ENCODE results near the gene HIP1R. TPM values are rescaled to one million over a fixed set of nuclear protein-coding genes. Genes with fewer than 3 reads are reported as not detected.
A peak's percentile ranks its signal among the peaks of the same experiment; 100 is the strongest.
"Not testable (repeated sequence)": the region's sequence is repeated elsewhere in the genome, so short reads cannot be mapped to it uniquely, and the experiment has no call there.

The HIP1R gene
- total and polyA plus RNA-seq, 8 donors: 52.1 to 395 (median 89.8) TPM

DNA sequence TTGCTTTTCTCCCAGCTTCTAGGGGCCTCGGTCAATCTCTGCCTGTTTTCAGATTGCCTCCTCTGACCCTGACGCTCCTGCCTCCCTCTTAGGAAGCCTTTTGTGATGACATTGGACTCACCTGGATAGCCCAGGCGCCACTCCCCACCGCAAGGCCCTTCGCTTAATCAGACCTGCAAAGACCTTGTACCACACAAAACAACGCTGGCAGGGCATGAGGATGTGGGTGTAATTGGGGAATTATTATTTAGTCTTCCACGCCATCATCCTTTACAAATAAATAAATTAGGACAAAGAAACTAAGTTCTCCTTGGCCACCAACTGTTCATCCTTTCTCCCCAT is 68.4 kb downstream of the HIP1R start:
- peaks cover 9 to 18% (median 14%) of the 10 kb centered on the region in 4 donors for H3K4me1 ChIP-seq
- TF ChIP-seq, protein P1, sequence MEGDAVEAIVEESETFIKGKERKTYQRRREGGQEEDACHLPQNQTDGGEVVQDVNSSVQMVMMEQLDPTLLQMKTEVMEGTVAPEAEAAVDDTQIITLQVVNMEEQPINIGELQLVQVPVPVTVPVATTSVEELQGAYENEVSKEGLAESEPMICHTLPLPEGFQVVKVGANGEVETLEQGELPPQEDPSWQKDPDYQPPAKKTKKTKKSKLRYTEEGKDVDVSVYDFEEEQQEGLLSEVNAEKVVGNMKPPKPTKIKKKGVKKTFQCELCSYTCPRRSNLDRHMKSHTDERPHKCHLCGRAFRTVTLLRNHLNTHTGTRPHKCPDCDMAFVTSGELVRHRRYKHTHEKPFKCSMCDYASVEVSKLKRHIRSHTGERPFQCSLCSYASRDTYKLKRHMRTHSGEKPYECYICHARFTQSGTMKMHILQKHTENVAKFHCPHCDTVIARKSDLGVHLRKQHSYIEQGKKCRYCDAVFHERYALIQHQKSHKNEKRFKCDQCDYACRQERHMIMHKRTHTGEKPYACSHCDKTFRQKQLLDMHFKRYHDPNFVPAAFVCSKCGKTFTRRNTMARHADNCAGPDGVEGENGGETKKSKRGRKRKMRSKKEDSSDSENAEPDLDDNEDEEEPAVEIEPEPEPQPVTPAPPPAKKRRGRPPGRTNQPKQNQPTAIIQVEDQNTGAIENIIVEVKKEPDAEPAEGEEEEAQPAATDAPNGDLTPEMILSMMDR (IDR thresholded peaks at IDR 0.05): no peak
- TF ChIP-seq EP300 (IDR thresholded peaks at IDR 0.05) (no peak), POLR2AphosphoS5 (IDR thresholded peaks at IDR 0.05) (no peak), POLR2A (IDR thresholded peaks at IDR 0.05) (no peak)
- no peaks in the 10 kb centered on the region for H3K36me3 ChIP-seq
- H3K27ac ChIP-seq: no peak overlapping the region
- H3K9me3 ChIP-seq: no peaks in the 10 kb centered on the region
- intact Hi-C loops (cut with DNase I; ENCODE audit: low total_unique reads): no loop called here
- 56 to 72% (median 62%) methylated on average over 7 of the region's 7 CpGs for WGBS, 5 donors
- no peak overlapping the region for H3K4me3 ChIP-seq
- DNase-seq: no peak
- H3K27me3 ChIP-seq: no peaks in the 10 kb centered on the region

DNA sequence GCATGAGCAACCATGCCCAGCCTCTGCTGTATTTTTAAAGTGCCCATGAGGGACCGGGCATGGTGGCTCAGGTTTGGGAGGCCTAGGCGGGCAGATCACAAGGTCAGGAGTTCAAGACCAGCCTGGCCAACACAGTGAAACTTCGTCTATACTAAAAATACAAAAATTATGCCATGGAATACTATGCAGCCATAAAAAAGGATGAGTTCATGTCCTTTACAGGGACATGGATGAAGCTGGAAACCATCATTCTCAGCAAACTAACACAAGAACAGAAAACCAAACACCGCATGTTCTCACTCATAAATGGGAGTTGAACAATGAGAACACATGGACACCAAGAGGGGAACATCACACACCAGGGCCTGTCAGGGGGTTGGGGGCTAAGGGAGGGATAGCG is 70.0 kb downstream of the HIP1R start:
- H3K27ac ChIP-seq; H3K9me3 ChIP-seq; intact Hi-C loops (cut with DNase I; ENCODE audit: low total_unique reads); H3K36me3 ChIP-seq; H3K4me3 ChIP-seq; DNase-seq; H3K27me3 ChIP-seq: not testable (repeated sequence)
- 94 to 97% (median 95%) methylated on average over 5 of the region's 5 CpGs for WGBS, 5 donors
- H3K4me1 ChIP-seq: peaks cover 9 to 15% (median 12%) of the 10 kb centered on the region in 4 donors

- no peaks in the 10 kb centered on the region for H3K27me3 ChIP-seq
- no peaks in the 10 kb centered on the region for H3K9me3 ChIP-seq
- H3K4me1 ChIP-seq: peaks cover 0 to 1% (median 0%) of the 10 kb centered on the region in 4 donors
- intact Hi-C loops (cut with DNase I; ENCODE audit: low total_unique reads): no loop called here
- peak in 1 of 2 donors; percentile 48 for DNase-seq
- 63 to 81% (median 64%) methylated on average over 6 of the region's 6 CpGs for WGBS, 5 donors
- no peaks in the 10 kb centered on the region for H3K36me3 ChIP-seq
- H3K4me3 ChIP-seq: no peak overlapping the region
- no peak overlapping the region for H3K27ac ChIP-seq
- TF ChIP-seq, protein P1 (IDR thresholded peaks at IDR 0.05): no peak
- no peak for TF ChIP-seq POLR2AphosphoS5 (IDR thresholded peaks at IDR 0.05)
- TF ChIP-seq POLR2A (IDR thresholded peaks at IDR 0.05): no peak
- TF ChIP-seq EP300 (IDR thresholded peaks at IDR 0.05): no peak
These were observed 73.7 kb downstream of the HIP1R start for GRCh38 chr12:122908915-122909314.

DNA sequence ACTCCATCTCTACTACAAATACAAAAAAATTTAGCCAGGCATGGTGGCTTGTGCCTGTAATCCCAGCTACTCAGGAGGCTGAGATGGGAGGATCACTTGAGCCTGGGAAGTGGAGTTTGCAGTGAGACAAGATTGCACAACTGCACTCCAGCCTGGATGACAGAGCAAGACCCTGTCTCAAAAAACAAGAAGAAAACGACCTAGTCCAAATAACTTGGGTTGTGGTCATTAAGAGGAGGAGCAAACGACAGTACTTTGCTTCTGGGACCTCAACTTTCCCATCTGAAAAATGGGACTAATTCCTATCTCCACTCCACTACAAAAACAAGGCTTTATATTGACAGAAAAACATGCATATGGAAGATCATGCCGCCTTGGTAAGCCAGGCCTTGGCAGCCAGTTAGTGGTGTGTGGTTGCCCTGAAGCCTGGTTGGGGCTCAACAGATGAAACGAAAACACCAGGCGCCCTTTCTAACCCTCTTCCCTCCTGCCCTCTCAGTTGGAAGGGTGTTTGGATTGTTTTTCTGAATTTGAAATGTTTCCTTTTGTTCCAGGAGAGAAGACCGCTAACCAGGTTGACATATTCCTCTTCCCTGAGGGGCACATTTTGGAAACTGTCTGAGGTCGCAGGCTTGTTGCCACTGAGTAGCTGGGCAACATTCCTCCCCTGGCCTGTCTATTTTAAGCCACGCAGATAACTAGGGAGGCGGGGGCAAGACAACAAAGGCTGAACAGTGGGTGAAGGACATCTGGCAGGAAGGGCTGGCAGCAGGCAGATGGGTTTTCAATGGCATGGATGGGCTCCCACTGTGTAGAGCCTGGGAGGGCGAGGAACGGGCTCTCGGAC is 74.4 kb downstream of the HIP1R start:
- Histone ChIP-seq H3K9me3 (no peaks in the 10 kb centered on the region), H3K4me3 (no peak overlapping the region), H3K36me3 (no peaks in the 10 kb centered on the region), H3K27ac (no peak overlapping the region), H3K4me1 (no peaks in the 10 kb centered on the region), H3K27me3 (no peaks in the 10 kb centered on the region)
- peak in 1 of 2 donors; percentile 59 for DNase-seq
- intact Hi-C loops (cut with DNase I; ENCODE audit: low total_unique reads): no loop called here
- TF ChIP-seq POLR2AphosphoS5 (IDR thresholded peaks at IDR 0.05) (no peak), POLR2A (IDR thresholded peaks at IDR 0.05) (no peak), EP300 (IDR thresholded peaks at IDR 0.05) (no peak)
- TF ChIP-seq, protein P1 (IDR thresholded peaks at IDR 0.05): no peak
- WGBS, 5 donors: 59 to 73% (median 62%) methylated on average over 12 of the region's 12 CpGs

Other genes starting within 250 kb of the HIP1R start
- gene HCAR2, start 132.1 kb upstream of the HIP1R start, total RNA-seq: under 1 TPM in 2 of 5 donors, not detected in 3; 0.18 to 0.58 TPM
- gene HCAR2, start 132.1 kb upstream of the HIP1R start, polyA plus RNA-seq: 1 to 10 TPM; 2.6 to 8.2 (median 3.1) TPM
- 1 to 10 TPM in 2 of 5 donors, under 1 TPM in 1, not detected in 2; 0.37 to 1.8 (median 1.8) TPM for gene HCAR3, start 118.6 kb upstream of the HIP1R start, total RNA-seq
- 1 to 10 TPM in 2 of 3 donors, not detected in 1; 1.2 to 8.3 TPM for gene HCAR3, start 118.6 kb upstream of the HIP1R start, polyA plus RNA-seq
- gene HCAR1, start 104.6 kb upstream of the HIP1R start, total RNA-seq: 1 to 10 TPM in 2 of 5 donors, under 1 TPM in 1, not detected in 2; 0.45 to 2.0 (median 1.2) TPM
- gene HCAR1, start 104.6 kb upstream of the HIP1R start, polyA plus RNA-seq: 1 to 10 TPM; 1.2 to 2.3 (median 2.1) TPM
- gene DENR, start 82.6 kb upstream of the HIP1R start, total RNA-seq: 10 to 100 TPM in 4 of 5 donors, 1 to 10 TPM in 1; 4.1 to 36.0 (median 18.8) TPM
- 10 to 100 TPM; 23.3 to 29.8 (median 23.6) TPM for gene DENR, start 82.6 kb upstream of the HIP1R start, polyA plus RNA-seq
- 1 to 10 TPM in 1 of 5 donors, under 1 TPM in 2, not detected in 2; 0.37 to 1.4 (median 0.58) TPM for gene CCDC62, start 60.9 kb upstream of the HIP1R start, total RNA-seq
- gene CCDC62, start 60.9 kb upstream of the HIP1R start, polyA plus RNA-seq: under 1 TPM in 2 of 3 donors, not detected in 1; 0.08 to 0.19 TPM
- 100 to 1,000 TPM in 1 of 5 donors, 10 to 100 TPM in 4; 13.4 to 105 (median 68.5) TPM for gene VPS37B, start 60.7 kb downstream of the HIP1R start, total RNA-seq
- gene VPS37B, start 60.7 kb downstream of the HIP1R start, polyA plus RNA-seq: 10 to 100 TPM; 31.3 to 44.0 (median 37.1) TPM
- 10 to 100 TPM in 1 of 5 donors, 1 to 10 TPM in 3, not detected in 1; 1.6 to 29.5 (median 3.6) TPM for gene ABCB9, start 131.0 kb downstream of the HIP1R start, total RNA-seq
- 1 to 10 TPM; 1.2 to 2.5 (median 1.9) TPM for gene ABCB9, start 131.0 kb downstream of the HIP1R start, polyA plus RNA-seq
- gene OGFOD2, start 139.8 kb downstream of the HIP1R start, total RNA-seq: 10 to 100 TPM in 2 of 5 donors, 1 to 10 TPM in 3; 1.7 to 29.2 (median 8.9) TPM
- gene OGFOD2, start 139.8 kb downstream of the HIP1R start, polyA plus RNA-seq: 10 to 100 TPM; 16.1 to 27.2 (median 18.9) TPM
- gene ARL6IP4, start 145.2 kb downstream of the HIP1R start, total RNA-seq: 100 to 1,000 TPM; 104 to 294 (median 181) TPM
- gene ARL6IP4, start 145.2 kb downstream of the HIP1R start, polyA plus RNA-seq: 100 to 1,000 TPM; 321 to 432 (median 386) TPM